ENCODE data around the gene FOXP1.

DNA sequence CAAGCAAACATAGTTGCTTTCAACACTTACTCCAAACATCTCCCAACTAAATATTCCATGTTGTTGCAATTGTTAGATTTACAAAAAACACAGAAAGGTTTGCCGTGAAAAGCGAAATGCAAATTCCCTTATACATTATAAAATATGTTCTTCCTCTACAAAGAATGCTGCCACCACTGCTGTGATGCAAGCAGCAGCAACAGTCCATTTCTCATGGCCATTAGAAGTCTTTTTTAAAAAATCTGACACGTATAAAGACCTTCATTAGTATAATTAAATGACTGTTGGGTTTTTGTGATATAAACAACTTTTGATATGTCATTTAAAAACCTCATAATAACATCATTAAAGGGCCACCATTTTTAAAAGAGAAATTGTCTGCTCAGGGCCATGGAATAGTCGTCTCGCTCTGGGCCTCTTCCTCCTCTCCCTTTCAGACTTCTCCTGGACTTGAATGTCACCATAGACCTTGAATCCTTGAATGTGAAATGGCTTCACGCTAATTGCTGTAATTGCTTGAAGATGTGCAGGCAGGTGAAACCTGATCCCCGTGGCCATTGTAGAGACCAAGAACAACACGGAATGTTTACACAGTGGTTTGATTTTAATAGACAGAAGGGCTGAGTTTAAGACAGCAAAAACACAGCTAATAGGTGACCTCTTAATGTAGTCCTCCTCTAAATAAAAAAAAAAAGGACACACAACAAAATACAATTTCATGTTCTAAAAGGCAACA lies 450.4 kb downstream of the FOXP1 start:
- TF ChIP-seq, protein P1, sequence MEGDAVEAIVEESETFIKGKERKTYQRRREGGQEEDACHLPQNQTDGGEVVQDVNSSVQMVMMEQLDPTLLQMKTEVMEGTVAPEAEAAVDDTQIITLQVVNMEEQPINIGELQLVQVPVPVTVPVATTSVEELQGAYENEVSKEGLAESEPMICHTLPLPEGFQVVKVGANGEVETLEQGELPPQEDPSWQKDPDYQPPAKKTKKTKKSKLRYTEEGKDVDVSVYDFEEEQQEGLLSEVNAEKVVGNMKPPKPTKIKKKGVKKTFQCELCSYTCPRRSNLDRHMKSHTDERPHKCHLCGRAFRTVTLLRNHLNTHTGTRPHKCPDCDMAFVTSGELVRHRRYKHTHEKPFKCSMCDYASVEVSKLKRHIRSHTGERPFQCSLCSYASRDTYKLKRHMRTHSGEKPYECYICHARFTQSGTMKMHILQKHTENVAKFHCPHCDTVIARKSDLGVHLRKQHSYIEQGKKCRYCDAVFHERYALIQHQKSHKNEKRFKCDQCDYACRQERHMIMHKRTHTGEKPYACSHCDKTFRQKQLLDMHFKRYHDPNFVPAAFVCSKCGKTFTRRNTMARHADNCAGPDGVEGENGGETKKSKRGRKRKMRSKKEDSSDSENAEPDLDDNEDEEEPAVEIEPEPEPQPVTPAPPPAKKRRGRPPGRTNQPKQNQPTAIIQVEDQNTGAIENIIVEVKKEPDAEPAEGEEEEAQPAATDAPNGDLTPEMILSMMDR (IDR thresholded peaks at IDR 0.05): no peak
- TF ChIP-seq POLR2AphosphoS5 (IDR thresholded peaks at IDR 0.05; ENCODE audit: insufficient read depth in 1 of 2, low read depth in 1 of 2): no peak
